H1 (cell line): ENCODE data around the gene TMEM266. TPM values are rescaled to one million over a fixed set of nuclear protein-coding genes. Genes with fewer than 3 reads are reported as not detected.

ENCODE experiments used
- CTCF ChIA-PET: fragments of 300-600 bp; sonication (Branson Sonifier 250); formaldehyde crosslinking; loops from one replicate; lab custom pipeline; 2021; ENCODE audit not compliant: partially characterized antibody; lab: Charles Lee
- POLR2A ChIA-PET: fragments of 300-600 bp; sonication (Branson Sonifier 250); formaldehyde crosslinking; loops from one replicate; lab custom pipeline; 2021; ENCODE audit warnings: inconsistent platforms; ENCODE audit not compliant: partially characterized antibody; lab: Charles Lee
- DNase-seq, 2 experiments: peaks; one replicate each; pipeline versions ENCODE4 v3.0.0 to v3.0.0-alpha.2; 2010 to 2022; ENCODE audit warnings: low spot score in 2 of 2, low read depth in 1 of 2, mixed read lengths in 1 of 2
- FAIRE-seq: peaks from 2 replicates; lab custom pipeline; 2011; peaks lifted over from hg19 to GRCh38; lab: Jason Lieb, UNC
- H2AFZ ChIP-seq: 2 replicates; pipeline ENCODE4 v1.8.1; 2012; ENCODE audit warnings: low read length, inconsistent platforms
- H2AK5ac ChIP-seq: 2 replicates; pipeline ENCODE4 v1.6.1; 2013; ENCODE audit warnings: low read depth, low read length
- H2BK120ac ChIP-seq: replicated peaks from 2 replicates; pipeline ENCODE3; 2013; ENCODE audit warnings: low read depth, low read length, inconsistent platforms
- H2BK12ac ChIP-seq: 2 replicates; pipeline ENCODE4 v1.6.1; 2013; ENCODE audit warnings: low read depth, low read length
- H2BK15ac ChIP-seq: 2 replicates; pipeline ENCODE4 v1.6.1; 2013; ENCODE audit warnings: low read length
- H2BK20ac ChIP-seq: 2 replicates; pipeline ENCODE4 v1.6.1; 2013; ENCODE audit warnings: low read length
- H2BK5ac ChIP-seq: 2 replicates; pipeline ENCODE4 v1.6.1; 2013; ENCODE audit warnings: low read depth, low read length
- H3K14ac ChIP-seq: 2 replicates; pipeline ENCODE4 v1.6.1; 2013; ENCODE audit warnings: inconsistent platforms; ENCODE audit not compliant: insufficient read length
- H3K18ac ChIP-seq: 2 replicates; pipeline ENCODE4 v1.6.1; 2013; ENCODE audit warnings: low read length; ENCODE audit errors: extremely low read depth
- H3K23ac ChIP-seq: 2 replicates; pipeline ENCODE4 v1.6.1; 2013; ENCODE audit warnings: inconsistent platforms; ENCODE audit not compliant: insufficient read length
- H3K23me2 ChIP-seq: 2 replicates; pipeline ENCODE4 v1.6.1; 2013; ENCODE audit warnings: low read depth, low read length
- H3K27ac ChIP-seq: 2 replicates; pipeline ENCODE4 v1.6.1; 2011; ENCODE audit warnings: low read depth, low read length, inconsistent platforms
- H3K27me3 ChIP-seq, 4 experiments: replicated peaks in 1 of 4; 1 replicate in 1 of 4; 2 replicates in 3 of 4; pipeline versions ENCODE4 v1.6.1 to v1.8.1; 2011 to 2013; ENCODE audit warnings: low read length in 3 of 4, mild to moderate bottlenecking in 3 of 4, inconsistent platforms in 2 of 4, mixed read lengths in 2 of 4, moderate library complexity in 1 of 4; ENCODE audit not compliant: control insufficient read depth in 3 of 4, insufficient read depth in 3 of 4; ENCODE audit errors: extremely low read depth in 1 of 4
- H3K36me3 ChIP-seq, 4 experiments: 2 replicates each; pipeline versions ENCODE4 v1.6.1 to v1.8.1; 2011 to 2013; ENCODE audit warnings: mild to moderate bottlenecking in 4 of 4, low read length in 3 of 4, moderate library complexity in 2 of 4, control low read depth in 1 of 4, inconsistent platforms in 1 of 4; ENCODE audit not compliant: insufficient read depth in 4 of 4, control insufficient read depth in 2 of 4
- H3K4ac ChIP-seq: replicated peaks from 2 replicates; pipeline ENCODE3; 2013; ENCODE audit warnings: low read length, low read depth, mixed read lengths, inconsistent platforms; ENCODE audit not compliant: insufficient read length
- H3K4me1 ChIP-seq, 4 experiments: replicated peaks in 1 of 4; 1 replicate in 1 of 4; 2 replicates in 3 of 4; pipeline versions ENCODE4 v1.6.1 to v1.8.1; 2011 to 2013; ENCODE audit warnings: low read length in 3 of 4, inconsistent platforms in 2 of 4, mixed read lengths in 1 of 4; ENCODE audit not compliant: insufficient read depth in 4 of 4, control insufficient read depth in 3 of 4
- H3K4me2 ChIP-seq, 2 experiments: 2 replicates each; pipeline versions ENCODE4 v1.6.1 to v1.8.1; 2011 to 2013; ENCODE audit warnings: low read depth in 2 of 2, low read length in 2 of 2, control low read depth in 1 of 2, inconsistent platforms in 1 of 2, mild to moderate bottlenecking in 1 of 2; ENCODE audit not compliant: insufficient read depth in 1 of 2
- H3K4me3 ChIP-seq, 4 experiments: fragments of 200-600, 300-600 bp in 1 of 4; sonication (generic), shearing (Covaris generic), sonication (Bioruptor Twin) in 1 of 4; 2 replicates each; pipeline versions ENCODE4 v1.5.1 to v1.8.1; 2011 to 2016; ENCODE audit warnings: low read length in 4 of 4, low read depth in 3 of 4, control low read depth in 2 of 4, inconsistent platforms in 2 of 4, mild to moderate bottlenecking in 2 of 4, mixed read lengths in 1 of 4, moderate library complexity in 1 of 4; ENCODE audit not compliant: insufficient read depth in 2 of 4; ENCODE audit errors: extremely low read depth in 1 of 4
- H3K56ac ChIP-seq: replicated peaks from 2 replicates; pipeline ENCODE3; 2013; ENCODE audit warnings: low read depth, mild to moderate bottlenecking, mixed read lengths, low read length, inconsistent platforms; ENCODE audit not compliant: insufficient read length
- H3K79me1 ChIP-seq: 2 replicates; pipeline ENCODE4 v1.6.1; 2013; ENCODE audit warnings: low read depth, low read length, control low read depth
- H3K79me2 ChIP-seq, 2 experiments: 2 replicates each; pipeline versions ENCODE4 v1.6.1 to v1.8.1; 2012 to 2013; ENCODE audit warnings: low read length in 2 of 2, mild to moderate bottlenecking in 2 of 2, inconsistent platforms in 1 of 2; ENCODE audit not compliant: insufficient read depth in 2 of 2, control insufficient read depth in 1 of 2
- H3K9ac ChIP-seq, 4 experiments: replicated peaks in 1 of 4; 1 replicate in 1 of 4; 2 replicates in 3 of 4; pipeline versions ENCODE4 v1.6.1 to v1.8.1; 2011 to 2013; ENCODE audit warnings: low read depth in 3 of 4, low read length in 3 of 4, control low read depth in 2 of 4, mild to moderate bottlenecking in 2 of 4, moderate library complexity in 2 of 4, inconsistent platforms in 1 of 4; ENCODE audit errors: extremely low read depth in 1 of 4
- H3K9me3 ChIP-seq, 2 experiments: 2 replicates each; pipeline versions ENCODE4 v1.6.1 to v1.8.1; 2012 to 2013; ENCODE audit warnings: mild to moderate bottlenecking in 2 of 2, moderate library complexity in 2 of 2, control low read depth in 1 of 2, inconsistent platforms in 1 of 2, low read depth in 1 of 2, low read length in 1 of 2, mixed read lengths in 1 of 2; ENCODE audit not compliant: insufficient read depth in 2 of 2
- H4K20me1 ChIP-seq, 2 experiments: replicated peaks in 1 of 2; 2 replicates each; pipeline versions ENCODE3 to v1.8.1; 2011 to 2013; ENCODE audit warnings: inconsistent platforms in 2 of 2, low read length in 2 of 2, mild to moderate bottlenecking in 1 of 2; ENCODE audit not compliant: insufficient read depth in 2 of 2, control insufficient read depth in 1 of 2
- H4K5ac ChIP-seq: 2 replicates; pipeline ENCODE4 v1.6.1; 2013; ENCODE audit warnings: low read length, low read depth, mixed read lengths, inconsistent platforms; ENCODE audit not compliant: insufficient read length
- H4K8ac ChIP-seq: 2 replicates; pipeline ENCODE4 v1.8.0; 2013; ENCODE audit warnings: mild to moderate bottlenecking, moderate library complexity, low read length, inconsistent platforms; ENCODE audit not compliant: insufficient read depth; ENCODE audit errors: extremely low read depth
- H4K91ac ChIP-seq: replicated peaks from 2 replicates; pipeline ENCODE3; 2013; ENCODE audit warnings: low read length, mixed read lengths, inconsistent platforms; ENCODE audit not compliant: insufficient read length
- CBX8 ChIP-seq: fragments of 300-800, 300-1000 bp; sonication (generic); IDR thresholded peaks from 2 replicates; pipeline ENCODE4 v1.7.1; 2016; ENCODE audit warnings: low read depth, low read length, borderline replicate concordance
- EGR1 ChIP-seq: IDR thresholded peaks from 2 replicates; pipeline ENCODE4 v1.6.1; 2011; ENCODE audit warnings: low read depth, low read length, borderline replicate concordance
- EP300 ChIP-seq, 2 experiments: IDR thresholded peaks; 1 replicate in 1 of 2; 2 replicates in 1 of 2; pipeline ENCODE4 v1.6.1; 2011 to 2012; ENCODE audit warnings: low read depth in 2 of 2, low read length in 2 of 2, mild to moderate bottlenecking in 2 of 2, borderline replicate concordance in 1 of 2, inconsistent platforms in 1 of 2, moderate library complexity in 1 of 2
- HDAC6 ChIP-seq: IDR thresholded peaks from one replicate; pipeline ENCODE4 v1.7.1; 2012; ENCODE audit warnings: low read depth, mild to moderate bottlenecking, inconsistent platforms, low read length, moderate library complexity
- NANOG ChIP-seq: IDR thresholded peaks from 2 replicates; pipeline ENCODE4 v1.6.1; 2011; ENCODE audit warnings: low read length, low read depth, mild to moderate bottlenecking, inconsistent platforms; ENCODE audit not compliant: insufficient read depth, poor library complexity, severe bottlenecking
- POLR2AphosphoS5 ChIP-seq: IDR thresholded peaks from 2 replicates; pipeline ENCODE4 v1.6.1; 2011; ENCODE audit warnings: low read depth, low read length
- RBBP5 ChIP-seq: IDR thresholded peaks from 2 replicates; pipeline ENCODE4 v1.7.1; 2012; ENCODE audit warnings: low read depth, mild to moderate bottlenecking, inconsistent platforms, low read length, moderate library complexity, borderline replicate concordance
- SIX5 ChIP-seq: IDR thresholded peaks from 2 replicates; pipeline ENCODE4 v1.6.1; 2011; ENCODE audit warnings: mild to moderate bottlenecking, low read depth, low read length
- SP4 ChIP-seq: IDR thresholded peaks from 2 replicates; pipeline ENCODE4 v1.6.1; 2012; ENCODE audit warnings: low read length, inconsistent platforms
- TAF1 ChIP-seq: IDR thresholded peaks from 2 replicates; pipeline ENCODE4 v1.6.1; 2011; ENCODE audit warnings: mild to moderate bottlenecking, low read depth, low read length
- TEAD4 ChIP-seq: IDR thresholded peaks from 2 replicates; pipeline ENCODE4 v1.6.1; 2012; ENCODE audit warnings: low read depth, low read length, inconsistent platforms, mixed read lengths
- WGBS, 2 experiments: shearing (Covaris generic) in 1 of 2; methylation state at CpG; one replicate each; pipeline versions ENCODE4 v1.1.6 to v1.1.7; 2013 to 2015; ENCODE audit warnings: low lambda C conversion rate in 2 of 2, mixed read lengths in 2 of 2, inconsistent platforms in 1 of 2, low coverage in 1 of 2, missing lambda C conversion rate in 1 of 2; ENCODE audit not compliant: insufficient replicate concordance in 2 of 2, insufficient coverage in 1 of 2, insufficient read length in 1 of 2; ENCODE audit errors: extremely low coverage in 1 of 2, missing lambda C conversion rate in 1 of 2; 5-methylcytosine and 5-hydroxymethylcytosine counted together
- polyA plus RNA-seq, 7 experiments: library from polyadenylated mRNA; depleted of rRNA in 3 of 7; stranded (reverse) in 5 of 7; unstranded in 2 of 7; fragments of >200 nt in 5 of 7; fragments of 200-250 nt in 2 of 7; gene quantifications; 1 replicate in 5 of 7; 2 replicates in 1 of 7; 4 replicates in 1 of 7; pipeline versions ENCODE4 v1.2.1 to v1.2.3, GENCODE V29; 2011 to 2013; ENCODE audit warnings: missing spikeins in 2 of 7, mixed read lengths in 2 of 7
- total RNA-seq: library from RNA; stranded (reverse); fragmentation: NEBNext Ultra II Directional; extraction: Animal tissue kit (Norgen Biotek cat#: 25700); gene quantifications from 2 replicates; pipeline ENCODE4 v1.2.1, GENCODE V29; 2021

TMEM266 gene
- total and polyA plus RNA-seq, 2 of the 8 experiments (the other 6 are each of a cell fraction or from before 2014, with no cell fraction given): 2.6 TPM

DNA sequence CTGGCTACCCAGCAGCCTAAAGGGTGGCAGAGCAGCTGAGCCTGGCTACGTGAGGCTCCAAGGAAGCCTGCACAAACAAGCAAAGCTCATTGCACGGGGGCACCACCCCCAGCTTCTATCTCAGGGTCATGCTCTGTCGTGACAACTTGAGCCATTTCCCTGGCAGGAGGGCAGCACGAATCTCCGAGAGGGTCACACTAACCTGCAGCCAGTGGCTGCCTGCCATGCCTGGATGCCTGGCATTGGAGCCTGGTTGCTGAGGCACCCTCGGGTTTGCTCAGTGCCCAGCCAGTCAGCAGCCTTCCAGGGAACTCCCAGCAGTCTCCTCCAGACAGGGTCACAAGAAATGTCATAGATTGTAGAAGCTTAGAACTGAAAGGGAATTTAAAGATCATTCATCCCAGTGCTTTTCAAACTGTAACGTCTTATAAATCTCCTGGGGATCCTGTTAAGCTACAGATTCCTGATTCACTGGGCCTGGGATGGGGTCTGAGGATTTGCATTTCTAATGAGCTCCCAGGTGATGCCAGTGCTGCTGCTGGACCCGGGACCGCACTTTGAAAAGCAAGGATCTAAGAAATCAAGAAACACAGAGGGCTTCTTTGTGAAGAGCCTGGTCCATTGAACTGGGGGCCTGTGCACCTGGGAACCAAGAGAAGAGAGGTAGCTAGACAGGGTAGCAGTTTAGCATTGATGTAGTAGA, 48.4 kb downstream of the TMEM266 start:
- no peak overlapping the region for H3K4ac ChIP-seq
- H3K36me3 ChIP-seq: no peaks in the 10 kb centered on the region
- FAIRE-seq (no peak), DNase-seq (no peak)
- no peak overlapping the region for H2BK120ac ChIP-seq
- no peak overlapping the region for H3K56ac ChIP-seq
- H3K79me2 ChIP-seq: no peaks in the 10 kb centered on the region; a peak in 1 of 4 replicates
- H4K5ac ChIP-seq: no peak overlapping the region
- H3K4me2 ChIP-seq: peak overlapping the region; percentile 2 to 28; a peak in 2 of 4 replicates
- WGBS, 2 experiments: 68% methylated on average over 9 of the region's 9 CpGs; no CpG with 5 or more reads in 1 of the 2 experiments
- ChIA-PET POLR2A (interaction anchor here (1.2 to 1.3 kb wide), 2 partner anchors 10 kb away, joined by 3 to 4 read pairs; no protein-coding TSS in a partner anchor), CTCF (interaction anchor here (1.0 to 2.2 kb wide), 8 partner anchors 9 to 180 kb away, joined by 3 to 13 read pairs (median 5); no protein-coding TSS in a partner anchor)
- H3K23ac ChIP-seq: no peak overlapping the region
- H3K9ac ChIP-seq: no peak overlapping the region
- TF ChIP-seq HDAC6: no peak
- TF ChIP-seq NANOG: no peak
- TF ChIP-seq SIX5: no peak
- no peak for TF ChIP-seq EGR1
- TF ChIP-seq TAF1: no peak
- TF ChIP-seq RBBP5: no peak
- TF ChIP-seq TEAD4: no peak
- TF ChIP-seq SP4: no peak
- no peak for TF ChIP-seq CBX8
- TF ChIP-seq POLR2AphosphoS5: no peak
- no peak for TF ChIP-seq EP300 (IDR thresholded peaks at IDR 0.05; ENCODE audit: borderline replicate concordance in 1 of 2, low read depth in 2 of 2, low read length in 2 of 2)
- H2BK12ac ChIP-seq: no peak overlapping the region
- H2BK5ac ChIP-seq: no peak overlapping the region
- no peaks in the 10 kb centered on the region for H4K20me1 ChIP-seq
- H3K79me1 ChIP-seq: no peaks in the 10 kb centered on the region
- no peak overlapping the region for H2BK15ac ChIP-seq
- H4K8ac ChIP-seq: no peak overlapping the region
- no peaks in the 10 kb centered on the region for H3K27me3 ChIP-seq
- no peak overlapping the region for H4K91ac ChIP-seq
- no peak overlapping the region for H3K14ac ChIP-seq
- no peaks in the 10 kb centered on the region for H3K9me3 ChIP-seq
- H2AFZ ChIP-seq: no peak overlapping the region
- H3K18ac ChIP-seq: peak overlapping the region; percentile 48
- no peak overlapping the region for H2AK5ac ChIP-seq
- H3K27ac ChIP-seq: no peak overlapping the region
- no peaks in the 10 kb centered on the region for H3K23me2 ChIP-seq
- H2BK20ac ChIP-seq: no peak overlapping the region
- peaks cover 0 to 5% (median 3%) of the 10 kb centered on the region in 4 experiments; a peak in 5 of 7 replicates for H3K4me1 ChIP-seq
- H3K4me3 ChIP-seq: no peak overlapping the region
